ENCODE results near the gene CNNM1. TPM values are rescaled to one million over a fixed set of nuclear protein-coding genes. Genes with fewer than 3 reads are reported as not detected.
A peak's percentile ranks its signal among the peaks of the same experiment; 100 is the strongest.

Gene CNNM1
- total RNA-seq, 6 donors from 2014 or later, result 0.40 to 1.1 (median 0.69) TPM; not detected in 1

DNA sequence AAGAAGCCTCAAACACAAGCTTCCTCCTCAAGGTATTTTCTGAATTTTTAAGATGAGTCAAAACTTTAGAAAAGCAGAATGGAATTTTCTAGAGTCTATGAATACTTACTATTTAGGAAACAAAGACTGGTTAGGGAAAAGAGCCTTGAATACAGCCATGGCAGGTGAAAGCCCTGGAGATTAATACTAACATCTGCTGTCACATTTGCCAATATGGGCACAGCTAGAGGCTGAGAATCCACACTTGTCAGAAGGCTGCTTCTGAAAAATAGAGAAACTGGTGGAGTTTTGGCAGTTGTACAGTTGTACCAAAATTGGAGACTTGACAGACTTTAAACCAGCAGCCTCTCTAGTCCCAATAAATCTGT, 24.3 kb upstream of the CNNM1 start:
- no peaks in the 10 kb centered on the region for H3K36me3 ChIP-seq
- H3K27ac ChIP-seq, result no peak overlapping the region
- no peak overlapping the region for H3K4me3 ChIP-seq
- peaks cover 0 to 15% (median 7%) of the 10 kb centered on the region in 4 donors for H3K4me1 ChIP-seq
- ATAC-seq (ENCODE audit: low FRiP score in 2 of 2), result no peak
- no peak for DNase-seq
- peaks cover 0 to 10% (median 1%) of the 10 kb centered on the region in 4 donors for H3K9me3 ChIP-seq
- H3K27me3 ChIP-seq, result no peaks in the 10 kb centered on the region
- TF ChIP-seq EP300 (IDR thresholded peaks at IDR 0.05) (no peak), POLR2A (IDR thresholded peaks at IDR 0.05) (no peak), POLR2AphosphoS5 (IDR thresholded peaks at IDR 0.05) (no peak)
- TF ChIP-seq, protein P1, sequence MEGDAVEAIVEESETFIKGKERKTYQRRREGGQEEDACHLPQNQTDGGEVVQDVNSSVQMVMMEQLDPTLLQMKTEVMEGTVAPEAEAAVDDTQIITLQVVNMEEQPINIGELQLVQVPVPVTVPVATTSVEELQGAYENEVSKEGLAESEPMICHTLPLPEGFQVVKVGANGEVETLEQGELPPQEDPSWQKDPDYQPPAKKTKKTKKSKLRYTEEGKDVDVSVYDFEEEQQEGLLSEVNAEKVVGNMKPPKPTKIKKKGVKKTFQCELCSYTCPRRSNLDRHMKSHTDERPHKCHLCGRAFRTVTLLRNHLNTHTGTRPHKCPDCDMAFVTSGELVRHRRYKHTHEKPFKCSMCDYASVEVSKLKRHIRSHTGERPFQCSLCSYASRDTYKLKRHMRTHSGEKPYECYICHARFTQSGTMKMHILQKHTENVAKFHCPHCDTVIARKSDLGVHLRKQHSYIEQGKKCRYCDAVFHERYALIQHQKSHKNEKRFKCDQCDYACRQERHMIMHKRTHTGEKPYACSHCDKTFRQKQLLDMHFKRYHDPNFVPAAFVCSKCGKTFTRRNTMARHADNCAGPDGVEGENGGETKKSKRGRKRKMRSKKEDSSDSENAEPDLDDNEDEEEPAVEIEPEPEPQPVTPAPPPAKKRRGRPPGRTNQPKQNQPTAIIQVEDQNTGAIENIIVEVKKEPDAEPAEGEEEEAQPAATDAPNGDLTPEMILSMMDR (IDR thresholded peaks at IDR 0.05), result no peak

DNA sequence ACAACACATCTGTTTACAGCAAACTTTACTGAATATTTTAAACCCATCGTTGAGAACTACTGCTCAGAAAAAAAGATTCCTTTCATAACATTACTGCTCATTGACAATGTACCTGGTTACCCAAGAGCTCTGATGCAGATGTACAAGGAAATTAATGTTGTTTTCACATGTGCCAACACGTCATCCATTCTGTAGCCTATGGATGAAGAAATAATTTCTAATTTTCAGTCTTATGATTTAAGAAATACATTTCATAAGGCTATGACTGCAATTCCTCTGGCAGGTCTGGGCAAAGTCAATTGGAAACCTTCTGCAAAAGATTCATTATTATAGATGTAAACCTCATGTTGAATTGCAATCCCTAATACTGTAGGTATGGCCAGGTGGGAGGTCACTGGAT, 16.7 kb upstream of the CNNM1 start:
- H3K4me1 ChIP-seq, result no peaks in the 10 kb centered on the region
- DNase-seq, result no peak
- H3K36me3 ChIP-seq, result no peaks in the 10 kb centered on the region
- no peaks in the 10 kb centered on the region for H3K27me3 ChIP-seq
- peaks cover 0 to 10% (median 1%) of the 10 kb centered on the region in 4 donors for H3K9me3 ChIP-seq
- ATAC-seq (ENCODE audit: low FRiP score in 2 of 2), result no peak
- H3K27ac ChIP-seq, result no peak overlapping the region
- TF ChIP-seq, protein P1 (IDR thresholded peaks at IDR 0.05), result no peak
- no peak for TF ChIP-seq POLR2AphosphoS5 (IDR thresholded peaks at IDR 0.05)
- TF ChIP-seq POLR2A (IDR thresholded peaks at IDR 0.05), result no peak
- TF ChIP-seq EP300 (IDR thresholded peaks at IDR 0.05), result no peak
- no peak overlapping the region for H3K4me3 ChIP-seq
- WGBS, 2 donors, result 83 to 91% methylated on average over 2 of the region's 2 CpGs

DNA sequence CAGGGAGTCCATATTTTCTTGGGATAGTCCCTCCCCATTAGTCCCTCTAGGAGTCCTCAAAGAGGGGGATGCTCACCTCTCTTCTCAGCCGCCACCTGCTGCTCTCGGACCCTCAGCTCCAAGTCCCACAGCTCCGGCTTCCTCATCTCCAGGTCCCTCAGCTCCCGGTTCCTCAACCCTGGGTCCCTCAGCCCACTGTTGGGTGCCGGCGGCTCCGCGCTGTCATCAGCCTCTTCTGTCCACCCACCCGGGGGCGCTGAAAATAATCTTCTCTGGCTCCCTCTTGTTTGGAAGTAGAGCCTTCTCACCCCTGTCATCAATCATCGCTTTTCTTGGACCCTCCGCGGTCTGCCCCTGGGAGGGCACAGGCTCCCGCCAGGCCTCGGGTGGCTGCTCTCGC, 13.3 kb upstream of the CNNM1 start:
- no peak overlapping the region for H3K27ac ChIP-seq
- H3K27me3 ChIP-seq, result no peaks in the 10 kb centered on the region
- ATAC-seq (ENCODE audit: low FRiP score in 2 of 2) (peak; percentile 14 to 34), DNase-seq (peak in 1 of 2 donors; percentile 59)
- WGBS, 2 donors, result 90 to 98% methylated on average over 16 of the region's 16 CpGs
- H3K4me1 ChIP-seq, result no peaks in the 10 kb centered on the region
- no peaks in the 10 kb centered on the region for H3K9me3 ChIP-seq
- TF ChIP-seq EP300 (IDR thresholded peaks at IDR 0.05), result no peak
- TF ChIP-seq, protein P1 (IDR thresholded peaks at IDR 0.05), result no peak
- no peak for TF ChIP-seq POLR2AphosphoS5 (IDR thresholded peaks at IDR 0.05)
- no peak for TF ChIP-seq POLR2A (IDR thresholded peaks at IDR 0.05)
- no peak overlapping the region for H3K4me3 ChIP-seq
- no peaks in the 10 kb centered on the region for H3K36me3 ChIP-seq

DNA sequence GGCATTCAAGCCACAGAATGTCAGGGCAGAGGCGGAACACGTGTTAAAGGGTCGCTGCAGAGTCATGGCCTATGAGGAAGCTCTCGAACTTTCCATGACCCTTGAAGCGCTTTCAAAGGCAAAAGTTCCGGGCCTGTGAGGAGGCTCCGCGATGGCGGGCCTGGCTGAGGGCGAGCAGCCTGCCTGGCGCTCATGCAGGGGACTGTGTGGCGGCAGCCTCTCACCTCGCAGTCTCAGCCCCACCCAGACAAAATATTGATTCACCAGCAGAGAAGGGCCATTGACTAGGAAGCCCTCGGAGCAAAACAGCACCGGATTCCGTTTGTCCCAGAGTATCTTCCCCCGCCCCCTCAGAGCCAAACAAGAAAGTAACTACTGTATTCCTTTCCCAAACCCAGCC, 12.8 kb upstream of the CNNM1 start:
- Histone ChIP-seq H3K9me3 (no peaks in the 10 kb centered on the region), H3K36me3 (no peaks in the 10 kb centered on the region), H3K27me3 (no peaks in the 10 kb centered on the region), H3K4me3 (no peak overlapping the region), H3K4me1 (no peaks in the 10 kb centered on the region), H3K27ac (no peak overlapping the region)
- no peak for ATAC-seq (ENCODE audit: low FRiP score in 2 of 2)
- WGBS, 2 donors, result 85 to 93% methylated on average over 5 to 17 of the region's 17 CpGs
- peak in 1 of 2 donors; percentile 53 for DNase-seq
- no peak for TF ChIP-seq EP300 (IDR thresholded peaks at IDR 0.05)
- TF ChIP-seq, protein P1 (IDR thresholded peaks at IDR 0.05), result no peak
- no peak for TF ChIP-seq POLR2A (IDR thresholded peaks at IDR 0.05)
- TF ChIP-seq POLR2AphosphoS5 (IDR thresholded peaks at IDR 0.05), result no peak

DNA sequence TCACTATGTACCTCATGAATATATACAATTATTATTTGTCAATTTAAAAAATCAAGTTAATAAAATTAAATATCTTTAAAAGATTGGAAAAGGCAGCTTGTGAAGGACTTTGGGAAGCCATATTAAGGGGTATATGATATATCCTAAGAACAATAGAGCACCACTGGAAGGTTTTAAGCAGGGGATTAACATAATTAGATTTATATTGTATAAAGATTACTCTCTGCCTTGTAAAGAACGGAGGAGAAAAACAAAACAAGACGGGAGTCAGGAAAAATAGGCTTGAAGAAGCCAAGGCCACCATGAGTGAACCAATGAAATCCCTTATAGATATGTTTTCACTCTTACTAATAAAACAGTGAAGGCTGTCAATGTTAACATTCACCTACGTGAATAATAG, 11.1 kb upstream of the CNNM1 start:
- H3K4me1 ChIP-seq, result no peaks in the 10 kb centered on the region
- no peak for ATAC-seq (ENCODE audit: low FRiP score in 2 of 2)
- H3K36me3 ChIP-seq, result no peaks in the 10 kb centered on the region
- WGBS, 2 donors, result 86 to 92% methylated on average over 3 of the region's 3 CpGs
- no peak overlapping the region for H3K4me3 ChIP-seq
- TF ChIP-seq POLR2AphosphoS5 (IDR thresholded peaks at IDR 0.05), result no peak
- TF ChIP-seq, protein P1 (IDR thresholded peaks at IDR 0.05), result no peak
- TF ChIP-seq EP300 (IDR thresholded peaks at IDR 0.05), result no peak
- no peak for TF ChIP-seq POLR2A (IDR thresholded peaks at IDR 0.05)
- no peaks in the 10 kb centered on the region for H3K27me3 ChIP-seq
- no peak overlapping the region for H3K27ac ChIP-seq
- DNase-seq, result no peak
- no peaks in the 10 kb centered on the region for H3K9me3 ChIP-seq
